ENCODE results near the gene OR2B2.
"Not testable (repeated sequence)": the region's sequence is repeated elsewhere in the genome, so short reads cannot be mapped to it uniquely, and the experiment has no call there.

OR2B2 gene

GRCh38 chr6:27911956-27912446 is at the start of gene OR2B2:
TSS of gene OR2B2 (minus strand) at chr6:27912396. CDS start at chr6:27912319, 77 bp downstream.
- no peak for DNase-seq

GRCh38 chr6:27957516-27957915 is 45.3 kb upstream of the OR2B2 start:
- DNase-seq, result no peak

- no peak for DNase-seq
Observed at GRCh38 chr6:27956941-27957340, 44.7 kb upstream of the OR2B2 start, which contains the start of gene OR2B6. TSS of gene OR2B6 (plus strand) at chr6:27957241. CDS start at chr6:27957241, 0 bp downstream.

DNA sequence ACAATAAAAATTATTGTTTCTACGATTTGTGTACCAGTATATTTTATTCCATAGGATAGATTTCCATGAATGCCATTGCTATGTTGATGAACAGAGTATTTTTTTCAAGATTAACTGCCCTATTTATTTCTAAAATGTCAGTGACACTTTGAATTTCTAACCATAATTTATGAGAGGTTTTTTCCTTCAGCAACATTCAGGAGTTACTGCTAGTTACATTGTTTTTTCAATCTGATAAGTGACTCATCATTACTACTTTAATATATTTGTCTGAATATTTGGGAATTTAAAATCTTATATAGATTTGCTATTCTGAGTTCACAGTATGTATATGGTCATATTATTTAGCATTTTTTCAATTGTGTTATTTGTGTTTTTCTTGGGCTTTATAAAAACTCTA is 38.8 kb upstream of the OR2B2 start:
- DNase-seq, result no peak

- DNase-seq, result no peak
Observed at GRCh38 chr6:27948237-27948636, 36.0 kb upstream of the OR2B2 start.

DNA sequence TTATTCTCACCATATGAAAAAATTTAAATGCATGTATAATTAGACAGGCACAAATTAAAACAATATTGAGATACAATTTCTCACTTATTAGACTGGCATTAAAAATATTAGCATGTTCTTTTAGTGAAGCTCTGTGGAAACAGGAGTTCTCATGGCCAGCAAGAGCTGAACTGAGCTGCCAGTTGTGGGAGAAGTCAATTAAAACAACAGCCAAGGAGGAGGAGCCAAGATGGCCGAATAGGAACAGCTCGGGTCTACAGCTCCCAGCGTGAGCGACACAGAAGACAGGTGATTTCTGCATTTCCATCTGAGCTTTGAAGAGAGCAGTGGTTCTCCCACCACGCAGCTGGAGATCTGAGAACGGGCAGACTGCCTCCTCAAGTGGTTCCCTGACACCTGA is 30.9 kb upstream of the OR2B2 start:
- DNase-seq, result not testable (repeated sequence)

- no peak for DNase-seq
Observed at GRCh38 chr6:27940766-27941165, 28.6 kb upstream of the OR2B2 start.

GRCh38 chr6:27931209-27931608 is 19.0 kb upstream of the OR2B2 start:
- DNase-seq, result no peak

DNA sequence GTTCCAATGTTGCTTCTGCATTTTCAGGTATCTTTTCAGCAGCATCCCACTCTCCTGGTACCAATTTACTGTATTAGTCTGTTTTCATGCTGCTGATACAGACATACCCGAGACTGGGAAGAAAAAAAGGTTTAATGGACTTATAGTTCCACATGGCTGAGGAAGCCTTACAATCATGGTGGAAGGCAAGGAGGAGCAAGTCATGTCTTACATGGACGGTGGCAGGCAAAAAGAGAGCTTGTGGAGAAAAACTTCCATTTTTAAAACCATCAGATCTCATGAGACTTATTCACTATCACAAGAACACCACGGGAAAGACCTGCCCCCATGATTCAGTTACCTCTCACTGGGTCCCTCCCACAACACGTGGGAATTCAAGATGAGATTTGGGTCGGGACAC is 17.7 kb upstream of the OR2B2 start:
- not testable (repeated sequence) for DNase-seq

DNA sequence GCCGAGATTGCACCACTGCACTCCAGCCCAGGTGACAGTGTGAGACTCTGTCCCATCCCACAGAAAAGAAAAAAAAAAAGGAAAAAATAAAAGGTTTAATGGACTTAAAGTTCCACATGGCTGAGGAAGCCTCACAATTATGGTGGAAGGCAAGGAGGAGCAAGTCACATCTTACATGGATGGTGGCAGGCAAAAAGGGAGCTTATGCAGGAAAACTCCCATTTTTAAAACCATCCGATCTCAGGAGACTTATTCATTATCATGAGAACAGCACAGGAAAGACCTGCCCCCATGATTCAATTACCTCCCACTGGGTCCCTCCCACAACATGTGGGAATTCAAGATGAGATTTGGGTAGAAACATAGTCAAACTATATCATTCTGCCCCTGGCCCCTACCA is 15.8 kb upstream of the OR2B2 start:
- DNase-seq, result not testable (repeated sequence)

DNA sequence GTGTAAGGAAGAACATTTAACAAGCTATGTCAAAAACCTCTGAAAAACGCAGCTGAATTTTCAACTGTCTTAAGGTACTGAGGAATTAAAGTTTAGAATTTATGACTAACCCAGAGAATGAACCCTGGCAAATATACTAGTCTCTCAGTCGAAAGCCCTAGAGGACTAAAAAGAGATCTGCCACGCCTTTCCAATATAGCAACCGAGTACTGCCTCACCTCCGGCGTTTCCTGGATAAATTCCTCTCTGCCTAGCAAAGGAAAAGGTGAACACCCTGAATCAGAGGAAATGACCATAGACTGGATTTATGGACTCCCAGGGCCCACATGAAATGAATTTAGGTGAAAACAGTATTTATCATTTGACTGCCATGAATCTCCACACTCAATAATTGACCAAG is 12.0 kb upstream of the OR2B2 start:
- no peak for DNase-seq

DNA sequence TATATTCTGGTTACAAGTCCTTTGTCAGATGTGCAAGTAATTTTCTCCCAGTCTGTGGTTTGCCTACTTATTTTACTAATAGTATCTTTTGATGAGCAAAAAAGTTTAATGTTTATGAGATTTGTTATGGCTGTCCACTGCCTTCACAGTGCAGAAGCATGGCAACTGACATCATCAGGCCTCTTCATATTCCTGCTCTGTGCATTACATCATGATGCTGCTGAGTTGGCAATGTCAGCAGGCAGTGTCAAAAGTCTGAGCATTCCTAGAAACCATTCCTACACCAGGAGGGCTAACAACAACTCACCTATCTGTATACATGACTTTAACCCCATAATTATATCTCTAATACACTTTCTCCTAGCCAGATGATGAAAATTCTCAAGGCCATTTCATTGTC is 10.8 kb upstream of the OR2B2 start:
- DNase-seq, result no peak

DNA sequence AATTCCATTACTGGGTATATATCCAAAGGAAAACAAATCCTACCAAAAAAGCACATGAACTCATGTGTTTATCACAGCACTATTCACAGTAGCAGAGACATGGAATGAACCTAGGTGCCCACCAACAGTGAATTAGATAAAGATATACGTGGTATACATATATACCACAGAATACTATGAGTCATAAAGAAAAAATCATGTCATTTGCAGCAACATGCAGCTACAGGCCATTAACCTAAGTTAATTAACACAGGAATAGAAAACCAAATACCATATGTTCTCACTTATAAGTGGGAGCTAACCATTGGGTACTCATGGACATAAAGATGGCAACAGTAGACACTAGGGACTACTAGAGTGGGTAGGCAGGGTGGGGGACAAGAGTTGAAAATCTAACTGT is 4.2 kb downstream of the OR2B2 start:
- DNase-seq, result no peak

DNA sequence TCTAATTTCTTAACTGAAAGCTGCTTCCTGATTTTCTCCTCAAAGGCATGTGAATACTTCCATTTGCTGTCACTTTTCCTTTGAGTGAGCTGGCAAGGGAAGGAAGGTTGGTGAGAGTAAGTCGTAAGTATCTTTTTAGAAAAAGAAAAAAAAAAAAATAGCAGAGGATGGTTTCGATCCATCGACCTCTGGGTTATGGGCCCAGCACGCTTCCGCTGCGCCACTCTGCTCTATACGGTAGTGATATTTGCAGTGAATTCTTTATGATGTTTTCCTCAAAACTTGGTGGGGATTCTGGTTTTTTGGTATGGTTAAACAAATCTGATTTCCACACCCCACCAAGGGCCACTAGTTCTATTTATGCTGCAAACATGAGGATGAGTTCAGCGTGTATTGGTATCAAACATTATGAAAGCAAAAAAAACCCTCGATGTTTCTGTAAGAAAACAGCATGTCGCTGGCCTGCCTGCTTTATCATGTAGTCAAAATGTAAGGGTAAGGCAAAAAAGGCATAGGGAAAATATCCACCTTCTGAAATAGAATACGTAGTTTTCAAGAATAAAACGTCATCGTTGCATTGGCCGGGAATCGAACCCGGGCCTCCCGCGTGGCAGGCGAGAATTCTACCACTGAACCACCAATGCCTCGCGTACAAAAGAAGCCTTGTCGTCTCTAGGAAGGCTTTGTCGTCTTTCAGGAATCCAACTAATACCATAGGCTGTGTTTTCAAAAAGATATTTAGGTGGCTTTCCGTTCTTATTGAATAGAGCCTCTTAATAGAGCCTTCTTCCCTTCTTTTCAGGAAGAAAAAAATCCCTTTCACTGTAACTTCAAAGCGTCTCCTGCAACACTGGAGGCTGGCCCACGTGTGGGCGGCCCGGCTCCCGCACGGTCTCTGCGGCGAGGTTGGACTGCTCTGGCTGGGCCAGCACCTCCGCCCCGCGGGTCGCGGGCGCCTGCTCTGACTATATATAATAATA is 9.6 kb downstream of the OR2B2 start:
- peak; percentile 86 for DNase-seq

- no peak for DNase-seq
Observed at GRCh38 chr6:27901801-27902200, 10.4 kb downstream of the OR2B2 start.

- DNase-seq, result not testable (repeated sequence)
Observed at GRCh38 chr6:27900197-27900596, 12.0 kb downstream of the OR2B2 start.

DNA sequence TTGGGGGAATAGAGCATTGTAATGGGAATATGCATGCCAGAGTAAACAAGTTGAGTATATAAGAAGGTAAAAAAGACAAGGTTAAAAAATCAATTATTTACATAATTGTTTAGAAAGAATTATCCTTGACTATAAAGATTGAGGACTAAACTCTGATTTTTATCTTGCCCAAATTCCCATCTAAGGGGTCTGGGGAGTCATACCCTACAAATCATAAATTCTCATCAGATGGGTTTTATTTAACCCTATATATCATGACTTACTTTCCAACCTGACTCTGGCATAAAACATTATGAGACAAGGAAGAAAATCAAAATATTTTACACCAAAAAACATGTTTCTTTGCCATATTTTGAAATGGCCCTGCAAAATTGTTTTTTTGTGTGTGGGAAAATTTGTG is 12.7 kb downstream of the OR2B2 start:
- DNase-seq, result no peak

GRCh38 chr6:27897580-27898206 is 14.5 kb downstream of the OR2B2 start:
- DNase-seq, result no peak

DNA sequence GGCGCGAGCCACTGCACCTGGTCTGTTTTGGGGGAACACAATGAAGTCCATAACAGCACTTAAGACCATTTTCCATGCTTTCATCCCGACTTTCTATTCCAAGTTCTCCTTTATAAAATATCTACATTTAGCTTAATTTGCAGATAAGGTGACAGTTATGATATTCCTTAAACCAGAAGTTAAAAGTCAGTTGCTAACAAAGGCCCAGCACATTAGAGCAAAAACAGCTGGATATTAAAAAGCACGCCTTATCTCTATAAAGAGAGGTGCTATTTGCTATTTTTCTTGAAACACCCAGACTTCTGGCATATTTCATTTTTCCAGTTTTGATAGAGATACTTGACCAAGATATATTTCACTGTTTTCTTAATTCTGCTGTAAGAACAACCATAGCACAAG is 15.8 kb downstream of the OR2B2 start:
- no peak for DNase-seq

GRCh38 chr6:27894839-27895762 is 17.1 kb downstream of the OR2B2 start:
- peak; percentile 65 for DNase-seq

DNA sequence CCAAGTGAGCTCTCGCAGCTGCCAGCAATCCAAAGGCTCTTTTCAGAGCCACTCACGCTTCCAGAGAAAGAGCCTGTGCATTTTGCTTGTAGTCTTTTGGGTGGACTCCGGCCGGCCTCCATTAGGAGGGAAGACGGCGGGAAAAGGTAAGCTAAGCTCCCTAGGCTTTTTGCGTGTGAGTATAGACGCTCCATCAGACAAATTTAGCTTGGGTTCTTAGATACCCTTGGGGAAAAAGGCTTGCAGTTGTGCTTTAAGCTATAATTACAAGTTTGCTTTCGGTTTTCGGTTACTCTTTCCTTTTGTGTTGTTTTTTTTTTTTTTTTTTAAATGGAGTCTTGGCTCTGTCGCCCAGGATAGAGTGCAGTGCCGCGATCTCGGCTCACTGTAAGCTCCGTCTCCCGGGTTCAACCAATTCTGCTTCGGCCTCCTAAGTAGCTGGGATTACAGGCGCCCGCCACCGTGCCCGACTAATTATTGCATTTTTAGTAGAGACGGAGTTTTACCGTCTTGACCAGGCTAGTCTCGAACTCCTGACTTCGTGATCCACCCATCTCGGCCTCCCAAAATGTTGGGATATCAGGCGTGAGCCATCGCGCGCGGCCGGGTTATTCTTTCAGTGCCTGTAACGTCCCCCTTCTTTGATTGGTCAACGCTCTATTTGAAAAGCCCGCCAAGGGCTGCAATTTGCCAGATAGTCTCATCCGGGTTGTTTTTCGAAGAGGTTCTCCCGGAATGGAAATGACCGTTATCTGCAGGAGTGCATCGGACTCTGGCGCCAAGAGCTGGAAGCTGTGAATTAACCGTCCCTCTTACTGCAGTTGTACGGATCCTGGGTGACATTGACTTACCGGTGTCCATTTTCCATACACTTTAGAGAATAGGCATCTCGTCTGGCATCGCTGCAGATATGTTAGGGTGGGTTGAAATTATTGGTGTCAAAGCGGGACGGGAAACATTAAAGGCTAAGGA is 18.1 kb downstream of the OR2B2 start:
- DNase-seq, result peak; percentile 84
